ENCODE data around the gene CRAT.
A peak's percentile ranks its signal among the peaks of the same experiment; 100 is the strongest.

CRAT gene

GRCh38 chr9:129060991-129061390 lies 49.6 kb downstream of the CRAT start:
- DNase-seq (ENCODE audit: low read depth) = no peak

- no peak for DNase-seq (ENCODE audit: low read depth)
Measured at GRCh38 chr9:129059796-129060785, 50.5 kb downstream of the CRAT start.

DNA sequence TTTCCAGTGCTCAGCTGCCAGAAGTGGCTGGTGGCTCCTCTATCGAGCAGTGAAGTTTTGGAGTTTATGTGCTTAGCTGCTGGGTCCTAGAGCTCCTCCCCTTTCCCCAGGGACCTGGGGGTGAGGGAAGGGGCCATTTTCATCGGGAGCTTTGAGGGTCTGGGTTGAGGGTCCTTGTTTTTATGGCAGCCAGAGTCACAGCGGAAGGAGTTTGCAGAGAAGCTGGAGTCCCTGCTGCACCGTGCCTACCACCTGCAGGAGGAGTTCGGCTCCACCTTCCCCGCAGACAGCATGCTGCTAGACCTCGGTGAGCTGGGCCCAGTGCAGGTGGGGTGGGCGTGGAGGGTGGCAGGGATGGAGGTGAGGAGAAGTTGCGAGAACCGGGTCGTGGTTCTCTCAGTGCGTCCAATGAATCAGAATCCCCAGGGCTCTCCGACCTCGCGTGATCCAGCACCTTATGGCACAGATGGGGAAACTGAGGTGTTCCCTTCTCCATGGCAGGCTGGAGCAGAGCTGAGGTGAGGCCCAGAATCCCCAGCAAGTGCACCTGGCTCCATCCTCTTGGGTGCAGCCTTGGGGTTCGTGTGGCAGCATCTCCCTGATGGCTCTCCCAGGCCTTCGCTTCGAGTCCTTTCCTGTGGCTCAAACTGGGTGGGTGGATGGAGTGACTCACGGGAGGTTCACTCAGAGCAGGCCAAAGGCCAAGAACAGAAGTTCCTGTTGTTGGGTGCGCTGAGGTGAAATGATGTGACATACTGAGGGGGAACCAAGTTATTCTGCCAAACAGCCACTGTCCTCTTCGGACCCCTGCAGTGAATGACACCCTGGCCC lies 51.4 kb downstream of the CRAT start:
- DNase-seq (ENCODE audit: low read depth) = peak; percentile 59

- DNase-seq (ENCODE audit: low read depth) = peak; percentile 25
Measured at GRCh38 chr9:129054163-129054851, 56.3 kb downstream of the CRAT start.

GRCh38 chr9:129053020-129053419 lies 57.6 kb downstream of the CRAT start:
- DNase-seq (ENCODE audit: low read depth) = no peak

DNA sequence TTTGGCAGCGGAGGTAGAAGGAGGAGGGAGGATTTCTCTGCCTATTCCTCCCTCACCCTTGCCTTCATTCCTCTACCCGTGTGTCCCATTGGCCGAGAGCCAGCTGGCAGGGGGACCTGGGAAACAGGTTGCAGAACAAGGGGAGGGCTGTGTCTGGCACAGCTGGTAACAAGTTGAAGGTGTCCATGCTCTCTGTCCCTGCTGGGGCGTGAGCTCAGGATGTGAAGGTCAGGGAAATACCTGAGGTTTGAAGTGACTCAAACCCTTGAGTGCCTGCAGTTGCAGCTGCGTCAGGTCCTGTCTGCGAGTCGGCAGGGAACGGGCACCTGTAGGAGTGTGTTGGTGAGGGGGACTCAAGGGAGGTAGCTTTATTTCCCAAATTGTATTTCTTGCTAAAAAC lies 58.0 kb downstream of the CRAT start:
- no peak for DNase-seq (ENCODE audit: low read depth)

All from iris pigment epithelial cell (primary cell).